Keratinocyte (primary cell): ENCODE results near the gene VMP1.

Experiments
- EZH2 ChIP-seq: IDR thresholded peaks from one replicate; pipeline ENCODE4 v1.6.1; 2012; ENCODE audit warnings: inconsistent platforms, mild to moderate bottlenecking, low read length, moderate library complexity
- TF ChIP-seq, protein P1 (sequence below), 3 experiments: IDR thresholded peaks in 1 of 3; conservative IDR thresholded peaks in 1 of 3; optimal IDR thresholded peaks in 1 of 3; 2 replicates in 2 of 3; 3 replicates in 1 of 3; pipeline versions ENCODE3 to v1.5.1; 2011; ENCODE audit warnings: low read length in 3 of 3, mild to moderate bottlenecking in 3 of 3, moderate library complexity in 2 of 3, control low read depth in 1 of 3, inconsistent platforms in 1 of 3; ENCODE audit not compliant: insufficient read depth in 2 of 3; ENCODE audit errors: extremely low read depth in 1 of 3

DNA sequence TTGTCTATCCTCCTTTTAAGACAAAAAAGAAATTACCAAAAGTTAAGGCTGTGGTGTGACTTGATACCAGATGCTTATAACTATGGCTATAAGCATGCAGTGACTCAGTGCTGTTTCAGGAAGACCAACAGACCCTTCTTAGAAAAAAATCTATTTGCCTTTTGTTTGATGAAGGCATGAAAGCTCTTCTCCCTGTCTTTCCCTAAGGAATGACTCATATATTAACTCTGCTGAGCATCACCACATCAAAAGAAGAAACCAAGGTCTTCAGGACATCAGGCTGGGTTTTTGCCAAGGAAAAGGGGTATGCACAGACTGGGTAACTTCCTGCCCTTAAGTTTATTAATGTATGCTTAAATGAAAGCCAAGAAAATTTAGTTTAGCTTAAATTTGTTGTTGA, 47.1 kb downstream of the VMP1 start:
- TF ChIP-seq, protein P1, sequence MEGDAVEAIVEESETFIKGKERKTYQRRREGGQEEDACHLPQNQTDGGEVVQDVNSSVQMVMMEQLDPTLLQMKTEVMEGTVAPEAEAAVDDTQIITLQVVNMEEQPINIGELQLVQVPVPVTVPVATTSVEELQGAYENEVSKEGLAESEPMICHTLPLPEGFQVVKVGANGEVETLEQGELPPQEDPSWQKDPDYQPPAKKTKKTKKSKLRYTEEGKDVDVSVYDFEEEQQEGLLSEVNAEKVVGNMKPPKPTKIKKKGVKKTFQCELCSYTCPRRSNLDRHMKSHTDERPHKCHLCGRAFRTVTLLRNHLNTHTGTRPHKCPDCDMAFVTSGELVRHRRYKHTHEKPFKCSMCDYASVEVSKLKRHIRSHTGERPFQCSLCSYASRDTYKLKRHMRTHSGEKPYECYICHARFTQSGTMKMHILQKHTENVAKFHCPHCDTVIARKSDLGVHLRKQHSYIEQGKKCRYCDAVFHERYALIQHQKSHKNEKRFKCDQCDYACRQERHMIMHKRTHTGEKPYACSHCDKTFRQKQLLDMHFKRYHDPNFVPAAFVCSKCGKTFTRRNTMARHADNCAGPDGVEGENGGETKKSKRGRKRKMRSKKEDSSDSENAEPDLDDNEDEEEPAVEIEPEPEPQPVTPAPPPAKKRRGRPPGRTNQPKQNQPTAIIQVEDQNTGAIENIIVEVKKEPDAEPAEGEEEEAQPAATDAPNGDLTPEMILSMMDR (optimal IDR thresholded peaks at IDR 0.05 in 1 of 3, IDR thresholded peaks at IDR 0.05 in 1 of 3, conservative IDR thresholded peaks at IDR 0.05 in 1 of 3; ENCODE audit: extremely low read depth in 1 of 3, insufficient read depth in 2 of 3, low read length in 3 of 3), result no peak
- TF ChIP-seq EZH2, result no peak
